GM12878 (cell line): ENCODE results near the gene ZNF473. TPM values are rescaled to one million over a fixed set of nuclear protein-coding genes. Genes with fewer than 3 reads are reported as not detected.

ENCODE experiments used
- ATAC-seq: fragments of 200-7000 bp; cut with Tn5 transposase; 3 replicates; pipeline ENCODE4 v1.9.1; 2020; ENCODE audit warnings: mild to moderate bottlenecking, moderate library complexity
- BruUV-seq: library from RNA; stranded (reverse); fragments of 400-500 nt; replicated peaks from 2 replicates; lab custom pipeline; 2021; lab: Mats Ljungman, UMichigan
- CTCF ChIA-PET: fragments of 300-600 bp; sonication (Branson Sonifier 250); formaldehyde crosslinking; extraction: SDS; loops from one replicate; lab custom pipeline; 2021; ENCODE audit warnings: inconsistent platforms; lab: Yijun Ruan, JAX
- POLR2A ChIA-PET: fragments of 350-600 bp; formaldehyde crosslinking; extraction: SDS; loops from one replicate; lab custom pipeline; 2021; ENCODE audit warnings: inconsistent platforms; lab: Charles Lee
- RAD21 ChIA-PET: fragments of 300-600 bp; sonication (Branson Sonifier 250); formaldehyde crosslinking; loops from one replicate; lab custom pipeline; 2023; ENCODE audit warnings: antibody characterized with exemption; ENCODE audit not compliant: unreplicated experiment; lab: Charles Lee
- SMC1A ChIA-PET: fragments of 300-600 bp; sonication (Branson Sonifier 250); formaldehyde crosslinking; loops from one replicate; lab custom pipeline; 2023; ENCODE audit not compliant: unreplicated experiment, uncharacterized antibody; lab: Charles Lee
- DNase-seq: peaks from one replicate; pipeline ENCODE4 v3.0.0-alpha.2; 2011; ENCODE audit warnings: low read depth, low spot score
- FAIRE-seq: peaks from 3 replicates; lab custom pipeline; 2011; peaks lifted over from hg19 to GRCh38; lab: Jason Lieb, UNC
- H2AFZ ChIP-seq: 2 replicates; pipeline ENCODE4 v1.6.0; 2011; ENCODE audit warnings: low read depth, low read length, control low read depth; ENCODE audit not compliant: control insufficient read depth
- H3K27ac ChIP-seq: 2 replicates; pipeline ENCODE4 v1.5.1; 2011; ENCODE audit warnings: control low read depth; ENCODE audit not compliant: control insufficient read depth, insufficient read depth
- H3K27me3 ChIP-seq, 2 experiments: replicated peaks in 1 of 2; 2 replicates each; pipeline versions ENCODE4 v1.6.0 to v1.6.1; 2011; ENCODE audit warnings: low read length in 1 of 2; ENCODE audit not compliant: control insufficient read depth in 2 of 2, insufficient read depth in 2 of 2
- H3K36me3 ChIP-seq, 2 experiments: 2 replicates each; pipeline ENCODE4 v1.5.1; 2011; ENCODE audit warnings: low read length in 1 of 2; ENCODE audit not compliant: control insufficient read depth in 2 of 2, insufficient read depth in 2 of 2
- H3K4me1 ChIP-seq: 2 replicates; pipeline ENCODE4 v1.6.1; 2011; ENCODE audit warnings: mild to moderate bottlenecking, low read length, moderate library complexity, mixed read lengths; ENCODE audit not compliant: control insufficient read depth, insufficient read depth
- H3K4me2 ChIP-seq: 2 replicates; pipeline ENCODE4 v1.6.0; 2011; ENCODE audit warnings: control low read depth; ENCODE audit not compliant: control insufficient read depth, insufficient read depth
- H3K4me3 ChIP-seq: fragments of 200-600 bp; sonication (generic); 2 replicates; pipeline ENCODE4 v1.5.1; 2016
- H3K79me2 ChIP-seq: 2 replicates; pipeline ENCODE4 v1.6.0; 2011; ENCODE audit warnings: low read length; ENCODE audit not compliant: control insufficient read depth, insufficient read depth
- H3K9ac ChIP-seq: 2 replicates; pipeline ENCODE4 v1.8.0; 2011; ENCODE audit warnings: low read length, control low read depth, mixed read lengths; ENCODE audit not compliant: control insufficient read depth, insufficient read depth
- H3K9me3 ChIP-seq: replicated peaks from 3 replicates; pipeline ENCODE4 v1.5.1; 2011; ENCODE audit warnings: mild to moderate bottlenecking, low read length; ENCODE audit not compliant: control insufficient read depth, insufficient read depth
- H4K20me1 ChIP-seq: 2 replicates; pipeline ENCODE4 v1.6.0; 2011; ENCODE audit not compliant: control insufficient read depth, insufficient read depth
- BCL3 ChIP-seq: IDR thresholded peaks from 2 replicates; pipeline ENCODE4 v1.6.1; 2011; ENCODE audit warnings: borderline replicate concordance, low read depth, mild to moderate bottlenecking, moderate library complexity, low read length; ENCODE audit not compliant: insufficient read depth, poor library complexity, severe bottlenecking
- BMI1 ChIP-seq: fragments of 450-650 bp; IDR thresholded peaks from 2 replicates; pipeline ENCODE4 v1.6.1; 2016; ENCODE audit warnings: mild to moderate bottlenecking, moderate library complexity, borderline replicate concordance
- CBX5 ChIP-seq: sonication (generic); IDR thresholded peaks from 2 replicates; pipeline ENCODE4 v1.6.1; 2016; ENCODE audit warnings: low read depth, moderate library complexity, mild to moderate bottlenecking, inconsistent platforms
- E4F1 ChIP-seq: fragments of 450-650 bp; IDR thresholded peaks from 2 replicates; pipeline ENCODE4 v1.6.1; 2018; ENCODE audit warnings: borderline replicate concordance, mild to moderate bottlenecking; ENCODE audit not compliant: partially characterized antibody
- HDAC6 ChIP-seq: fragments of 200-600 bp; sonication (generic); IDR thresholded peaks from one replicate; pipeline ENCODE4 v1.8.0; 2017; ENCODE audit warnings: antibody characterized with exemption; ENCODE audit not compliant: unreplicated experiment
- IKZF2 ChIP-seq, 2 experiments: fragments of 450-650 bp; IDR thresholded peaks; 2 replicates each; pipeline ENCODE4 v1.6.1; 2017; ENCODE audit warnings: mild to moderate bottlenecking in 2 of 2, moderate library complexity in 2 of 2
- MAX ChIP-seq: IDR thresholded peaks from 2 replicates; pipeline ENCODE4 v1.6.1; 2012; ENCODE audit warnings: low read depth, low read length, improper control_type of control experiment
- NBN ChIP-seq: fragments of 450-650 bp; IDR thresholded peaks from 2 replicates; pipeline ENCODE4 v1.6.1; 2016
- NR2F1 ChIP-seq: fragments of 450-650 bp; conservative IDR thresholded peaks from 2 replicates; pipeline ENCODE4 v1.6.1; 2017; ENCODE audit warnings: mild to moderate bottlenecking
- PAX5 ChIP-seq: IDR thresholded peaks from 2 replicates; pipeline ENCODE4 v1.6.1; 2011; ENCODE audit warnings: low read depth, low read length, borderline replicate concordance
- POU2F2 ChIP-seq: IDR thresholded peaks from 3 replicates; pipeline ENCODE4 v1.6.1; 2011; ENCODE audit warnings: low read depth, mild to moderate bottlenecking, low read length, borderline replicate concordance
- RAD51 ChIP-seq: fragments of 450-650 bp; IDR thresholded peaks from 2 replicates; pipeline ENCODE4 v1.6.1; 2016; ENCODE audit warnings: moderate library complexity, mild to moderate bottlenecking, inconsistent platforms
- RELA ChIP-seq: fragments of 450-650 bp; IDR thresholded peaks from 2 replicates; pipeline ENCODE4 v1.8.0; 2014; ENCODE audit warnings: borderline replicate concordance; ENCODE audit not compliant: partially characterized antibody
- REST ChIP-seq: IDR thresholded peaks from 2 replicates; pipeline ENCODE4 v1.6.1; 2012; ENCODE audit warnings: mild to moderate bottlenecking, low read depth, low read length
- SIX5 ChIP-seq: IDR thresholded peaks from 2 replicates; pipeline ENCODE4 v1.6.1; 2011; ENCODE audit warnings: mild to moderate bottlenecking, low read depth, low read length, moderate library complexity; ENCODE audit not compliant: severe bottlenecking
- ZNF207 ChIP-seq: fragments of 450-650 bp; IDR thresholded peaks from 2 replicates; pipeline ENCODE4 v1.6.1; 2014; ENCODE audit warnings: antibody characterized with exemption, mild to moderate bottlenecking, borderline replicate concordance
- WGBS: methylation state at CpG from one replicate; pipeline ENCODE4 v1.1.6; 2016; ENCODE audit warnings: low lambda C conversion rate; ENCODE audit not compliant: insufficient replicate concordance, insufficient coverage; ENCODE audit errors: missing lambda C conversion rate; 5-methylcytosine and 5-hydroxymethylcytosine counted together
- in situ Hi-C: fragments of 300-500 bp; cut with MboI; formaldehyde crosslinking; loops from 9 replicates; pipeline ENCODE4 v1.14.3; 2018; ENCODE audit warnings: mixed read lengths
- intact Hi-C: fragments of 100-400 bp; cut with micrococcal nuclease; formaldehyde crosslinking; loops from one replicate; pipeline ENCODE4 v1.14.2; 2022; ENCODE audit not compliant: unreplicated experiment
- polyA plus RNA-seq, 11 experiments: library from polyadenylated mRNA; depleted of rRNA in 4 of 11; unstranded in 6 of 11; stranded (reverse) in 5 of 11; fragments of >200 nt; fragmentation: Nextera tagmentation in 4 of 11; fragmentation: Illumina TruSeq in 1 of 11; extraction: Ambion mirVana in 4 of 11; extraction: Trizol in 1 of 11; gene quantifications; 1 replicate in 1 of 11; 2 replicates in 10 of 11; pipeline versions ENCODE4 v1.2.1 to v1.2.3, GENCODE V29; 2011 to 2016; ENCODE audit warnings: inconsistent platforms in 2 of 11, missing spikeins in 2 of 11, low read depth in 1 of 11
- total RNA-seq, 4 experiments: library from RNA; depleted of rRNA in 3 of 4; stranded (reverse); fragments of >200 nt in 3 of 4; fragmentation: Illumina TruSeq in 1 of 4; extraction: Trizol in 1 of 4; gene quantifications; 2 replicates each; pipeline versions ENCODE4 v1.2.1 to v1.2.3, GENCODE V29; 2013 to 2021

ZNF473 gene
- total and polyA plus RNA-seq, 10 of the 15 experiments (the other 5 are each of a cell fraction or from before 2014, with no cell fraction given) = 2.3 to 14.9 (median 6.3) TPM

GRCh38 chr19:49977881-49978280 is 47.9 kb upstream of the ZNF473 start:
- Histone ChIP-seq H3K9me3 (no peaks in the 10 kb centered on the region), H3K4me3 (no peak overlapping the region), H3K4me2 (no peak overlapping the region), H3K79me2 (no peaks in the 10 kb centered on the region), H3K9ac (no peak overlapping the region), H4K20me1 (no peaks in the 10 kb centered on the region), H3K27me3 (no peaks in the 10 kb centered on the region), H3K27ac (no peak overlapping the region), H2AFZ (no peak overlapping the region), H3K36me3 (no peaks in the 10 kb centered on the region; a peak in 1 of 4 replicates), H3K4me1 (no peaks in the 10 kb centered on the region)
- POLR2A ChIA-PET = no interaction called here
- RAD21 ChIA-PET = interaction anchor here (2.0 kb wide), 1 partner anchor 40 kb away, joined by 4 read pairs; no protein-coding TSS in a partner anchor
- in situ Hi-C loops (no loop called here), intact Hi-C loops (no loop called here)
- BruUV-seq = no TSS peak
- no peak for FAIRE-seq
- WGBS = 88% methylated on average over 18 of the region's 18 CpGs
- ATAC-seq = no peak
- CTCF ChIA-PET = no interaction called here
- SMC1A ChIA-PET = no interaction called here
- DNase-seq = no peak
- TF ChIP-seq SIX5 (no peak), ZNF207 (no peak), MAX (no peak), E4F1 (no peak), RAD51 (no peak), BMI1 (no peak), BCL3 (no peak), CBX5 (no peak), NBN (no peak), IKZF2 (IDR thresholded peaks at IDR 0.05) (no peak), PAX5 (no peak), HDAC6 (no peak), NR2F1 (no peak), POU2F2 (no peak), REST (no peak), RELA (no peak)
- TF ChIP-seq, all 136 proteins: peak for 0
